ENCODE measurements around the gene ANKLE2.

The ANKLE2 gene

DNA sequence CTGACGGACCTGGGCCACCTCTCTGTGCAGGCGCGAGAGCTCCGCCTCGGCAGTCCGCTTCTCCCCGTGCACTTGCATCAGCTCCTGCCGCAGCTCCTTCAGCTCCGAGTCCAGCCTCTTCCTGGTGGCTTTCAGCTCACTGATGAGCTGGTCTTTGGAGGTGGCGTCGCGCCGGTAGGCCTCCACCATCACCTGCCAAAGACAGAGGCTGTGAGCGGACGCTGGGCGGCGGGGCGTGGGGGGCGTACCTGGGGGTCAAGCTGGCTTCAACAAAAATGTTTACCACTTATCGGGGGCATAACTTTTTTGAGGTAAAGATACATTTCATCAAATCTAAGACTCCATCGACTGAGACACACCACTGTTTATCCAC, 27.5 kb upstream of the ANKLE2 start:
- Histone ChIP-seq H3K27ac (ENCODE audit: low read length) (no peak overlapping the region), H3K27me3 (ENCODE audit: low read depth, low read length) (no peaks in the 10 kb centered on the region), H3K9me3 (ENCODE audit: insufficient read depth, low read length) (no peaks in the 10 kb centered on the region), H4K20me1 (ENCODE audit: insufficient read depth, low read length) (no peaks in the 10 kb centered on the region), H3K4me2 (ENCODE audit: low read length) (no peak overlapping the region), H3K4me1 (ENCODE audit: low read length) (no peaks in the 10 kb centered on the region), H3K79me2 (ENCODE audit: low read length) (no peaks in the 10 kb centered on the region), H2AFZ (ENCODE audit: low read depth, low read length) (no peak overlapping the region), H3K9ac (ENCODE audit: low read length) (no peak overlapping the region), H3K36me3 (replicated peaks; ENCODE audit: low read depth, low read length) (no peaks in the 10 kb centered on the region), H3K4me3 (ENCODE audit: low read length) (no peak overlapping the region)
- TF ChIP-seq, protein P1, sequence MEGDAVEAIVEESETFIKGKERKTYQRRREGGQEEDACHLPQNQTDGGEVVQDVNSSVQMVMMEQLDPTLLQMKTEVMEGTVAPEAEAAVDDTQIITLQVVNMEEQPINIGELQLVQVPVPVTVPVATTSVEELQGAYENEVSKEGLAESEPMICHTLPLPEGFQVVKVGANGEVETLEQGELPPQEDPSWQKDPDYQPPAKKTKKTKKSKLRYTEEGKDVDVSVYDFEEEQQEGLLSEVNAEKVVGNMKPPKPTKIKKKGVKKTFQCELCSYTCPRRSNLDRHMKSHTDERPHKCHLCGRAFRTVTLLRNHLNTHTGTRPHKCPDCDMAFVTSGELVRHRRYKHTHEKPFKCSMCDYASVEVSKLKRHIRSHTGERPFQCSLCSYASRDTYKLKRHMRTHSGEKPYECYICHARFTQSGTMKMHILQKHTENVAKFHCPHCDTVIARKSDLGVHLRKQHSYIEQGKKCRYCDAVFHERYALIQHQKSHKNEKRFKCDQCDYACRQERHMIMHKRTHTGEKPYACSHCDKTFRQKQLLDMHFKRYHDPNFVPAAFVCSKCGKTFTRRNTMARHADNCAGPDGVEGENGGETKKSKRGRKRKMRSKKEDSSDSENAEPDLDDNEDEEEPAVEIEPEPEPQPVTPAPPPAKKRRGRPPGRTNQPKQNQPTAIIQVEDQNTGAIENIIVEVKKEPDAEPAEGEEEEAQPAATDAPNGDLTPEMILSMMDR (IDR thresholded peaks at IDR 0.05; ENCODE audit: low read depth, low read length): no peak
- no peak for TF ChIP-seq EZH2phosphoT487 (IDR thresholded peaks at IDR 0.05; ENCODE audit: low read depth)

DNA sequence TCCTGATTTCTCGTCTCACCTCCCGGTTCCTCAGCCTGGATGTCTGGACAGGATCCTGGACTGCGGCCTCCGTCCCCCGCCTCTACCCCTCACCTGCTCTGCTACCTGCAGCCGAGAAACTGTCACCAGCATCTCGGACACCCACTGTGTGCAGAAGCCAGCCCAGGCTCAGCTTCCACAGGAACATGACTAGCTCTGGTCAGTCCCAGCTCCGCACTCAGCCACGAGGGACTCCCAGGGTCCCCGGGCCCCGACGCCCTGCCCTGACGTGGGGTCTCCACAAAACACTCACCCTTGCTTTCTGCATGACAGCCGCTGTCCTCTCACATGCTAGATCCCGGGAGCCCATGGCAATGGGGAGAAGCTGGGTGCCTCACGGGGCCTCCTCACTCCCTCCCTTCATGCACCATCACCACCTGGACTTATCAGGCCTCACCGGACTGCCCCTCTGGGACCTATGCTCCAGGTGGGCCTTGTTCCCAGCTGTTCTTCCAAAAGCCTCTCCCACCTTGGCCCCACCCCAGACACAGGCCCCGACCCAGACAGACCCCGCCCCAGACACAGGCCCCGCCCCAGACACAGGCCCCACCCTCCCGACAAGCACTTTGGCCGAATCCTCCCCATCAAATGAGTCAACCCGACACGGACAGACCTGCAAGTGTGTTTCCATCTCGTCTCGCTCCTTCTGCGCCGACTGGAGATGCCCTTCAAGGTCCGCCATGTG, 26.9 kb upstream of the ANKLE2 start:
- H3K4me1 ChIP-seq (ENCODE audit: low read length): no peaks in the 10 kb centered on the region
- H4K20me1 ChIP-seq (ENCODE audit: insufficient read depth, low read length): no peaks in the 10 kb centered on the region
- no peaks in the 10 kb centered on the region for H3K79me2 ChIP-seq (ENCODE audit: low read length)
- H3K36me3 ChIP-seq (replicated peaks; ENCODE audit: low read depth, low read length): no peaks in the 10 kb centered on the region
- no peak overlapping the region for H3K9ac ChIP-seq (ENCODE audit: low read length)
- no peak overlapping the region for H3K4me3 ChIP-seq (ENCODE audit: low read length)
- H3K9me3 ChIP-seq (ENCODE audit: insufficient read depth, low read length): no peaks in the 10 kb centered on the region
- TF ChIP-seq, protein P1 (IDR thresholded peaks at IDR 0.05; ENCODE audit: low read depth, low read length): no peak
- TF ChIP-seq EZH2phosphoT487 (IDR thresholded peaks at IDR 0.05; ENCODE audit: low read depth): no peak
- H3K27ac ChIP-seq (ENCODE audit: low read length): no peak overlapping the region
- H3K4me2 ChIP-seq (ENCODE audit: low read length): no peak overlapping the region
- no peaks in the 10 kb centered on the region for H3K27me3 ChIP-seq (ENCODE audit: low read depth, low read length)
- H2AFZ ChIP-seq (ENCODE audit: low read depth, low read length): no peak overlapping the region

DNA sequence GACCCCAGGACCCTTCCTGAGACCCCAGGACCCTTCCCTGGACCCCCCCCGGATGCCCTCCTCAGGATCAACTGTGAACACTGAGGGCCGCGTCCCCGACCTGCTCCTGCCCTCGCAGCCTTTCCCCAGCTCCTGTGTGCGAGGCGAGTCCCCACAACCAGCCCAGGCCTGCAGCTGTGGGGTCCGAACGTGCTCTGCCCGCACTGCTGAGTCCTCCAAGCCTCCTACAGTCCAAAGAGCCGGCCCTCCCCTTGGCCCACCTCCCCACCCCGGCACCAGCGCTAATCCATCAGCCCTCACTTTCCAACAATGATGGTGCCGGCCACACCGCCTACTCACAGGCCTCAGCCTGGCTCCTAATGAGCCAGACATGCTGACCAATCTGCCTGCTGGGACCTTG, 26.2 kb upstream of the ANKLE2 start:
- TF ChIP-seq, protein P1 (IDR thresholded peaks at IDR 0.05; ENCODE audit: low read depth, low read length): no peak
- TF ChIP-seq EZH2phosphoT487 (IDR thresholded peaks at IDR 0.05; ENCODE audit: low read depth): no peak
- Histone ChIP-seq H3K27me3 (ENCODE audit: low read depth, low read length) (no peaks in the 10 kb centered on the region), H3K79me2 (ENCODE audit: low read length) (no peaks in the 10 kb centered on the region), H3K36me3 (replicated peaks; ENCODE audit: low read depth, low read length) (no peaks in the 10 kb centered on the region), H3K4me1 (ENCODE audit: low read length) (no peaks in the 10 kb centered on the region), H3K4me3 (ENCODE audit: low read length) (no peak overlapping the region), H3K27ac (ENCODE audit: low read length) (no peak overlapping the region), H3K4me2 (ENCODE audit: low read length) (no peak overlapping the region), H3K9me3 (ENCODE audit: insufficient read depth, low read length) (no peaks in the 10 kb centered on the region), H2AFZ (ENCODE audit: low read depth, low read length) (no peak overlapping the region), H4K20me1 (ENCODE audit: insufficient read depth, low read length) (no peaks in the 10 kb centered on the region), H3K9ac (ENCODE audit: low read length) (no peak overlapping the region)

DNA sequence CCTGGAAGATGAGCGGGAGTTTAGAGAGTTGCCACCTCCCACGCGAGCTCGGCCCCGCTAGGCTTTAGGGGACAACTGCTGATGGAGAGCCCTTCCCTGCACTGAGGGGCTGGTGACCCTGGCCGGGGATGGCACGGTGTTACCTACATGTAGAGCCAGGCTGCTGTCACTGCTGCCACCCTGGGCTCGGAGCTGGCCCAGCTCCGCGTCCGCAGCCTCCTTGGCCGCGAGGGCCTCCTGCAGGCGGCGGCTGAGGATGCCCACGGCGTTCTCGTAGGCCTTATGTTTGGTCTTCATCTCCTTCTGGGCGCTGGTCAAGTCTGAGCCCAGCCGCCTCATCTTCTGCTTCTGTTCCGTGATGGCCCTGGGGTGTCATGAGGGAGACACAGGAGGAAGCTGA, 24.6 kb upstream of the ANKLE2 start:
- TF ChIP-seq, protein P1 (IDR thresholded peaks at IDR 0.05; ENCODE audit: low read depth, low read length): no peak
- no peak for TF ChIP-seq EZH2phosphoT487 (IDR thresholded peaks at IDR 0.05; ENCODE audit: low read depth)
- Histone ChIP-seq H4K20me1 (ENCODE audit: insufficient read depth, low read length) (no peaks in the 10 kb centered on the region), H3K27ac (ENCODE audit: low read length) (no peak overlapping the region), H3K4me3 (ENCODE audit: low read length) (no peak overlapping the region), H3K36me3 (replicated peaks; ENCODE audit: low read depth, low read length) (no peaks in the 10 kb centered on the region), H3K9me3 (ENCODE audit: insufficient read depth, low read length) (no peaks in the 10 kb centered on the region), H3K9ac (ENCODE audit: low read length) (no peak overlapping the region), H3K79me2 (ENCODE audit: low read length) (no peaks in the 10 kb centered on the region), H2AFZ (ENCODE audit: low read depth, low read length) (no peak overlapping the region), H3K27me3 (ENCODE audit: low read depth, low read length) (no peaks in the 10 kb centered on the region), H3K4me2 (ENCODE audit: low read length) (no peak overlapping the region), H3K4me1 (ENCODE audit: low read length) (no peaks in the 10 kb centered on the region)

All from OCI-LY3 (cell line).